ENCODE data around the gene ARMH4. TPM values are rescaled to one million over a fixed set of nuclear protein-coding genes. Genes with fewer than 3 reads are reported as not detected.

The ARMH4 gene, protein sequence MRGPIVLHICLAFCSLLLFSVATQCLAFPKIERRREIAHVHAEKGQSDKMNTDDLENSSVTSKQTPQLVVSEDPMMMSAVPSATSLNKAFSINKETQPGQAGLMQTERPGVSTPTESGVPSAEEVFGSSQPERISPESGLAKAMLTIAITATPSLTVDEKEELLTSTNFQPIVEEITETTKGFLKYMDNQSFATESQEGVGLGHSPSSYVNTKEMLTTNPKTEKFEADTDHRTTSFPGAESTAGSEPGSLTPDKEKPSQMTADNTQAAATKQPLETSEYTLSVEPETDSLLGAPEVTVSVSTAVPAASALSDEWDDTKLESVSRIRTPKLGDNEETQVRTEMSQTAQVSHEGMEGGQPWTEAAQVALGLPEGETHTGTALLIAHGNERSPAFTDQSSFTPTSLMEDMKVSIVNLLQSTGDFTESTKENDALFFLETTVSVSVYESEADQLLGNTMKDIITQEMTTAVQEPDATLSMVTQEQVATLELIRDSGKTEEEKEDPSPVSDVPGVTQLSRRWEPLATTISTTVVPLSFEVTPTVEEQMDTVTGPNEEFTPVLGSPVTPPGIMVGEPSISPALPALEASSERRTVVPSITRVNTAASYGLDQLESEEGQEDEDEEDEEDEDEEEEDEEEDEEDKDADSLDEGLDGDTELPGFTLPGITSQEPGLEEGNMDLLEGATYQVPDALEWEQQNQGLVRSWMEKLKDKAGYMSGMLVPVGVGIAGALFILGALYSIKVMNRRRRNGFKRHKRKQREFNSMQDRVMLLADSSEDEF
- 0.05 TPM in 1 of 2 replicates, not detected in the other for total RNA-seq

DNA sequence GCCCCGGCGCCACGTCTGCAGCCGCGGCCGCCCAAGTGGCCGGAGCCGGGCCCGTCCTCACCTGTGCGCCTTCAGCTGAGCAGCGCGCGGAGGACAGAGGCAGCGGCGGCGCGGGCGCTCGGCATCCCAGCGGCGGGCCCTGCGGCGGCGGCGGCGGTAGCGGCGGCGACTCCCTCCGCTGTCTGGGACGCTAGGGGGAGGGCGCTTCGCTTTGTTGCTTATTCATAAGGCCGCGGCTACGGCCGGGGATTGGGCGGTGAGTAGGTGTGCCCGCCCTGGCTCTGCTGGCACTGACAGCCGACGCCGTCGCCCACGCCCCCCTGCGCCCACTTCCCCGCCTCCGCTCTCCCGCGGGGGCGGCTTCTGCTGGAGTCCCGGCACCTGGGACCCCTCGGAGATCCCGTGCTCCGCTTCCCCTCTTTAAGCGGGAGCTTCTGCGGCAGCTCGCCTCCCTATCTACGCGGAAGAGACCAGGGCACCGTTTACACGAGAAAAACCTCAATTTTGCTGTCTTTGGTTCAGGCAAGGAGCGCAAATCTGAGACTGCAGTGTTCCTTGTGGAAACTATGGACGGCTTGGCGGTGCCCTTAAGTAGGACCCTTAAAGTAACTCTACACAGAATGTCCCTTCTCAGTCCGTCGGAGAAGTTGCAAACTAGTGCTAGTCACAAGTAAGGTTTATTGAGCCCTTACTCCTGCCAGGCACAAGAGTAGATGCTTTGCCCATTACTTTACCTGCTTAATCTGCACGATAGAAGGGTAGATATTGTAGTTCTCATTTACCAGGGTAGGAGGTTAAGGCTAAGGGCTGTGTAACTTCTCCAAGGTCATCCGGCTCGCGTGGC, at the start of gene ARMH4:
Gene ARMH4 (minus strand): TSS at position 200 of the 844 bp plus-strand sequence. CDS start 12,855 bp downstream, outside the sequence.
- intact Hi-C loops (cut with micrococcal nuclease): loop anchor here (1.0 to 5.0 kb wide), 7 partner anchors 14 to 885 kb away; partner anchors contain the start of genes AP5M1, EXOC5, KIAA0586 and NAA30

DNA sequence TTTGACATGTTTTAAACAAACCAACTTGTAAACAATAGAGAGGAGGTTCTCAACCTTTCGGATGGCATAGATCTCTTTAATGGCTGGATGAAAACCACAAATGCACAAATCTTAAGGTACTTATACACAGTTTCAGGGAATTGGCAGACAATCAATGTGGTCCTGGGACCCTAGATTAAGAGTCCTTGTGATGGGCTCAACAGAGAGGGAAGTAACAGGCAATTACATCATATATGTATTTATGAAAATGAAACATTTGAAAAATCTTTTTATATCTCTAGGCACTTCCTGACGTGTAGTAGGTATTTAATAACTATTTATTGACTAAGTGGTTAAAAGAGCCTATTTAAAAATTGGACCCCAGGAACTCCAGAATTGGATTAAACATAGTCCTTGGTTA, 48.8 kb upstream of the ARMH4 start:
- intact Hi-C loops (cut with micrococcal nuclease): loop anchor here (1.0 to 2.0 kb wide), 5 partner anchors 38 to 987 kb away; partner anchors contain the start of genes ARID4A, DAAM1, KIAA0586 and NAA30

DNA sequence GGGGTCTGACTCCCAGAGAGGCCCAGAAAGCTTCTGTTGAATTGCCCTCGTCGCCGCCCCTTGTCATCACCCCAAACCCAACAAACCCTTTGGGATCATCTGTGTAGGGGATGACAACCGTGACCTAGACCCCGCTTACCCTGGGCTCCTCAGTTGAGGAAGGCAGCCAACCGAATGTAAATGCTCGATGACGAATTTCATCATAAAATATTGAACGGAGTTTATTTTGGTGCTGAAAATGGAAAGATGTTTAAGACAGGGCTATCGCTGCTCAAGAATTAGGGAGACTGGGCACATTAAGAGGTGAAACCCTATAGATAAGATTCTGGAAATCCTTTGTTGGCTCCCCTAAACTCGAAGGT, 48.4 kb upstream of the ARMH4 start:
- intact Hi-C loops (cut with micrococcal nuclease): loop anchor here (1.0 to 2.0 kb wide), 5 partner anchors 39 to 988 kb away; partner anchors contain the start of genes ARID4A, DAAM1, KIAA0586 and NAA30

DNA sequence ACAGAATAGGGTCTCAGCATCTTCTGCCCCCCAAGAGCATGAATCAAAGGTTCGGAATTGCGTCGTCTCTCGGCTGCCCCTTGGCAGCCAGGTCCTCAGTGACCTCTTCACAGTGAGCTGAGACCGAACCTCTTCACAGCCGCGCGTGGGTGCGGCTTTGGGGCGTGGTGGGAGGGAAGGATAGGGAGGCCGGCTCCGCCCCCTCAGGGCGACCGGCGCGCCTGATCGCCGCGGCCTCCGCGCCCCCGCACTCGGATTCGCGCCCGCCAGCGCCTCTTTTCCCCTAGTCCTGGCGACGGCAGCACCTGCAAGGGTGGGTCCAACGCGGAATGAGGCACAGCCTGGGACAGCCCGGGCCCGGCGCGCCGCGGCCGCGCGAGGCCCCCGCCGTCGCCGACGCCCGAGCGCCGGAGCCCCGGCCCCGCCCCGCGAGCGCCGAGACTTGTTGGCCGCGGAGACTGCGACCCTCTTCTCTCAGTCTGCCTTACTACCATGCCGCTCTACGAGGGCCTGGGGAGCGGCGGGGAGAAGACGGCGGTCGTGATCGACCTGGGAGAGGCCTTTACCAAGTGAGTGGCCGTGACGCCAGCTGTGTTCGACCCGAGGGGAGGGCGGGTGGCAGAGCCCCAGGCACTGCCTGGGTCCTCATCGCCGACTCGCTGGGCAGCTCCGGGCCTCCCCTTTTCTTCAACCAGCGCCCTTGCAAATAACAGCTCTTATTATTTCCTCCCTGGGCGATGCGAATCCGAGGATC, 47.9 kb upstream of the ARMH4 start, which contains the start of gene ACTR10:
Gene ACTR10 (plus strand): TSS at position 424 of the 754 bp plus-strand sequence. CDS start 69 bp downstream, at position 493.
- intact Hi-C loops (cut with micrococcal nuclease): loop anchor here (1.0 to 2.0 kb wide), 11 partner anchors 33 to 1284 kb away; partner anchors contain the start of genes AP5M1, ARID4A, ARMH4 and DAAM1

DNA sequence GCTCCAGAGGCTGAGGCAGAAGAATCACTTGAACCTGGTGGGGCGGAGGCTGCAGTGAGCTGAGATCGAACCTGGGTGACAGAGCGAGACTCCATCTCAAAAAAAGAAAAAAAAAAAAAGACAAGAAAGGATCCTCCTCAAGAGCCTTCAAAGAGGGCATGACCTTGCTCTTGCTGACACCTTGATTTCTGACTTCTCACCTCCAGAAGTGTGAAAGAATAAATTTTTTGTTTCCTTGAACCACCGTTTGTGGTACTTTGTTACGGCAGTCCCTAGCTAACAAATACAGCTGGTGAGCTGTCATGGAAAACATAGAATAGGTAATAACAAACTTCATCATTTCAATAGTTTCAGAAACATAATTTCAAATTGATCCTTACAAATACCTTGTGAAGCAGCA, 46.1 kb upstream of the ARMH4 start:
- intact Hi-C loops (cut with micrococcal nuclease): loop anchor here (2.0 kb wide), 2 partner anchors 31 to 929 kb away; partner anchors contain the start of genes AP5M1 and EXOC5

DNA sequence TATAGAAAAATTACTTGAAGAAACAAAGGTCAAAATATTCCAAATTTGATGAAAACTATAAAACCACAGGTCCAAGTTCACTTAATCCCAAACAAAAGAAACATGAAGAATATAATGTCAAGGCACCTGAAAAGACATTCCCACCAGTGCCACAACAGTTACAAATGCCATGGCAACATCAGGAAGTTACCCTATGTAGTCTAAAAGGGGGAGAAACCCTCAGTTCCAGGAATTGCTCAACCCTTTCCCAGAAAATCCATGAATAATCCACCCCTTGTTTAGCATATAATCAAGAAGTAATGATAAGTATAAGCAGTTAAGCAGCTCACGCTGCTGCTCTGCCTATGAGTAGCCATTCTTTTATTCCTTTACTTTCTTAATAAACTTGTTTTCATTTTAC, 44.2 kb upstream of the ARMH4 start:
- intact Hi-C loops (cut with micrococcal nuclease): no loop called here

DNA sequence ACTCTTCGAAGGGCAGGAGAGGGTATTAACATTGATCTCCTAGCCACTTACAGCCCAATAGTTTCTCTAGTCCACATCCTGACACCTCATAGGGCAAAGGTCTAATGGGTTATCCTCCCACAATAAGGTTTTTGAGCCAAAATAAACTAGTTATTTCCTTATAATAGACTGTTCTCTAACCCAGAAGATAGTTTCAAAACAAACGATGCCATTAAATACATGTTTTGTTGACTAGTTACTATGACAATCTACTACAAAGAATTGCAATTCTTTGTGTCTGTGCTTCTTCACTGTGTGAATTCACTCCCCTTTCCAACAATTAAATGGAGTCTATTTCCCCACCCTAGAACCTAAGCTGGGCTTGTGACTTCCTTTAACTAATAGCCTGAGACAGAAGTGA, 41.5 kb upstream of the ARMH4 start:
- intact Hi-C loops (cut with micrococcal nuclease): no loop called here

DNA sequence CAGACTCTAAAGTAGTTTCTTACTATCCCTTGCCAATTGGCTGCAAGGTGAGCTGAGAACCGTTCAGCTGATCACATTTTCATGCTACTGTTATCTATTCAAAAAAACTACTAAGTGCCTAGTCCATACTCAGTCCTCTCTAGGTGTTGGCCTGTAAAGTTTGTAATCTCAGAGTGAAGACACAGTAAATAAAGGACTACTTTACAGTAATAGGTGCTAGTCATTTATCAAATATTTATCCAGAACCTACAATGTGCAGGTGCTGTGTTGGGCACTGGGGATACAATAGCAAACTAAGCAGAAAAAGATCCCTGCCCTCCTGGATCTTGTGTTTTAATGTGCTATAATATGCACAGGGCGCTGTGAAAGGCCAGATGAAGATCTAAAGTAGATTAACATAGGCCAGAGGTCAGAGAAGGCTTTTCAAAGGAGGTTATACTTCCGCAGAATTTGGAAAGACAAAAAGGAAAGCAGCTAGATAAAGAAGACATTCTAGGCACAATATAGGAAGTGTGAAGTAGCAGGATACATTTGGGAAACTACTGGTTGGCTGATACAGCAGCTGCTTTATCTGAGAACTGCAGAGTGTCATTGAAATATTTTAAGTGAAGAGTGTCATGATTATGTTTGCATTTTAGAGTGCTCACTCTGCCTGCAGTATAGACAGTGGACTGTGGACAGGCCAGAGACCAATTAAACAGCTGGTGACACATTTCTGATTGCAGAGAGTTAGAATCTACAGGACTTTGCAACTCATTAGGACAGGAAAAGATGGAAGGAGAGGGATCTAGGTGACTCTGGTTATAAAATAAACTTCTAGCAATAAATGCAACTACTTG, 40.0 kb upstream of the ARMH4 start:
- intact Hi-C loops (cut with micrococcal nuclease): no loop called here

DNA sequence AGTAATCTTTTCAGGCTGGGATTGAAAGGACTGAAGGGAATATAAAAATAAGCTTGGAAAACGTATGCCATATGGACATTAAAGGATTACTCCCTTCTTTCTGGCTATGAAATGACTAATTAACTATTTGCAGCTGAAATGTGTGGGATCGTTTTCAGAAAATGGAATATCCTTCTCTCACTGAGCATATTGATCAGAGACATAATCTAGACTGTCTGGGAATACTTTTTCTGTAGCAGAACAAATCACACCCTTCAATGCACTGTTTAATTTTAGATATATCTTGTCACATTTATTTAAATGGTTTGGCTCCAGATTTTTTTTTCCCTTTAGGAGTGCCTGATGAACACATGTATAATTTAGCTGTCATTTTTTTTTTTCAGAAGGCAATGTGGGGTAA, 37.2 kb upstream of the ARMH4 start:
- intact Hi-C loops (cut with micrococcal nuclease): no loop called here

DNA sequence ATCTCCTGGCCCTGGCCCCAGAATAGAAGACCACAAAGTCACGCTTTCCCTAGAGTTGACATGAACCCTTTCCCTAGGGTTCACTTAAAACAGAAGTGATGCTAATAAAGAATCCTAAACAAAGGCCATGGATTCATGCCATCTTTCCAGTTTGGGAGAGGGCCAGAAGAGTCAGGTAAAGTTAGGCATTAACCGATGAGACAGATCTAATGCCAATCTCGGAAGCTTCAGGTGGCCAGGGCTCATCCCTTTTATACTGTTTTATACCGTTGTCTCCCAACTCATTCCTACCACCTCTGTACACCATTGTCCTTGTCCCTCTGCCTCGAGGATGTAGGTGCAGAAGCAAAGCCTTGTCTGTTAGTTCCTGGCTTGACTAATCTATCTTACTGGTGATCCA, 25.1 kb upstream of the ARMH4 start:
- intact Hi-C loops (cut with micrococcal nuclease): no loop called here

DNA sequence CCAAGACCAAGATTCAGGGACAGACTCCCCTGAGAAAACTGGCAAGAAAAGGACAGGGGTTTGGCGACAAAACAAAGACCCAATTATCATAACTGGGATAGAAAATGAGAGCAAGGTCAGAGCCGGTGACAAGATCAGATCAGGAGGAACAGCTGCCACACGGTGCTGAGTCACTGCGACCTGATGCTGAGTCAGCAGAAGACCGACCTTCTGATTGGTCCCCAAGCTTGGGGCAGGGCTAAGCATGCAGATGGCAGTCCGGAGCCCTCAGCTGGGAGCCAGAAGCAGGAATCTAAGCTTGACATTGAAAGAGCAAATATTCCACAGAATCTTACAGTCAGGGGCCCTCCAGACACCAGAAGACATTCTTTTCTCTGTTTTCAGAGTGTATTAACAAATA, 19.1 kb upstream of the ARMH4 start:
- intact Hi-C loops (cut with micrococcal nuclease): no loop called here

DNA sequence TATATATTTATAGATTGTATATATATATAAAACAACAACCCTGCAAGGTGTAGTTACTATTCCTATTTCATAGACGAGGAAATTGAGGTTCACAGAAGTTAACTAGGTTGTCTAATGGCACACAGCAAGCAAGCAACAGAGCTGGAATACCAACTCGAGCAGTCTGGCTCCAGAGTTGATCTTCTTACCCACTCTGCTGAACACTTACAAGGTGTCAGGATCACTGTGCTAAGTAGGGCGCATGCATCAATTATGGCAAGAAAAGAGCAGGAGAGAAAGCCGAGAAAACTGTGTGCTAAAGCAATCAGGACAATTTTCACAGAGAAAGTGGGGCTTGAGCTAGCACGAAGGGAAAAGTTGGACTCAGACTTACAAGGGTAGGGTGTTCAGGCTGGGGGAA, 15.9 kb upstream of the ARMH4 start:
- intact Hi-C loops (cut with micrococcal nuclease): loop anchor here (2.0 kb wide), 1 partner anchor 31 kb away; no protein-coding TSS in a partner anchor

DNA sequence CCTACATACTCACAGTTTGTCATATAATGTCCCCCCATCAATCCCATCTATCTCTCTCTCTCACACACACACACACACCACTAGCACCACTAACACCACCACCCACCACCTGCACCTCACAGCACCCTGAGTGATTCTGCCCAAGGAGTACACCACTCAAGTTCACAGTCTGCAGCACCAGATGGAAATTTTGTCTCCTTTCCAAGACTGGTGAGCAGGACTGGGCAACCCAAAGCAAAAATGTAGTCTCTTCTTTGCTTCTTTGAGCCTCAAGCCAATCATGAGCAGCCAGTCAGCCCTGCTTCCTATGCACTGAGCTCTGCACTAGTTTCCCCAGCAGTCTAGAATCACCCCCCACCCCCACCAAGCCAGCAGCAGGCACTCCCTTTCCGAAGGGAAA, 15.0 kb upstream of the ARMH4 start:
- intact Hi-C loops (cut with micrococcal nuclease): loop anchor here (2.0 kb wide), 1 partner anchor 32 kb away; no protein-coding TSS in a partner anchor

DNA sequence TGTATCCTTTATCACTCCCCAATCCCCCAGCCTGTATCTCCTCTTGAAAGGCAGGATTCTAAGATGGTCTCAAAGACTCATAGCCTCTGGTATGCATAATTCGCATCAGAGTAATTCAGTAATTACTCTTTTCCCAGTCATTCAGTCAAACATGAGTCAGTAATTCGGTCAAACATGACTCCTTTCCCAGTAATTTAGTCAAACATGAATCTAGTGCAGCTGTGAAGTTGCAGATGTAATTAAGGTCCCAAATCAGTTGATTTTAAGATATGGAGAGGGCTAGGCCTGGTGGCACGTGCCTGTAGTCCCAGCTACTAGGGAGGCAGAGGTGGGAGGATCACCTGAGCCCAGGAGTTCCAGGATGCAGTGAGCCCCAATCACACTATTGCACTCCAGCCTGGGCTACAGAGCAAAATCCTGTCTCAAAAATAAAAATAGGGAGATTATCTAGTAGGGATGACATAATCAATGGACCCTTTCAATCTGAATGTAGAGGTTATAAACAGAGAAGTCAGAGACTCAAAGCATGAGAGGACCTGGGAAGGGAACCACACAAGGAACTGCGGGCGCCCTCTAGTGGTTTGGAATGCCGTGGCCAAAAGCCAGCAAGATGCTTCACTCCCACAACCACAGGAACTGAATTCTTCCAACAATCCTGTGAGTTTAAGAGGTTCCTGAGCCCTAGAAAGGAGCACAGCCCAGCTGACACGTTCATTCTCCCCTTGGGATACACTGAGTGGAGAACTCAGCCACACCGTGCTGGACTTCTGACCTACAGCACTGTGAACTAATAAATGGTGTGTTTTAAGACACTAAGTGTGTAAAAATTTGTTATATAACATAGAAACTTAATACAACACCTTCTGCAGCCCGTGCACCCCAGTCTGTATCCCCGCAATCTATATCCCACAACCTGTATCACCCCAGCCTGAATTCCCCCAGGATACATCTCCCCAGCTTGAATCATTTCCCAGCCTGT, 14.3 kb upstream of the ARMH4 start:
- intact Hi-C loops (cut with micrococcal nuclease): loop anchor here (1.0 to 2.0 kb wide), 3 partner anchors 14 to 58 kb away; partner anchors contain the start of gene ARMH4

DNA sequence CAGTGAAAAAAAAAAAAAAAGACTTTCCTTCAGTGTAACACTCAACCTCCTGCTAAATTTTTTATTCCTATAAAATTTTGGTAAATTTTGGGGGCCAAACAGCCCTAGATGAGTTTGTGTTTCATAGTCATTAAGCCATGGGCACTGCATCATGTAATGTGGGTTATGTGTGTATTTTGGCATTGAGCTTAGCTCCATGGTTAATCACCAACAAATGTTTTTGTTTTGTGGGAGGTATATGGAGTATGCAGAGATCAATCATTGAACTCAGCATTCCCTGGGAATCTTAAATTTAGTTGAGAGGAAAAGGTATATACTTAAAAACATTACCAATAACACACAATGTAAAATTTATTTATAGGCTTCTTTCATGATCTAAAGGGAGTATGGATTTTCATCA, 8.5 kb upstream of the ARMH4 start:
- intact Hi-C loops (cut with micrococcal nuclease): no loop called here

DNA sequence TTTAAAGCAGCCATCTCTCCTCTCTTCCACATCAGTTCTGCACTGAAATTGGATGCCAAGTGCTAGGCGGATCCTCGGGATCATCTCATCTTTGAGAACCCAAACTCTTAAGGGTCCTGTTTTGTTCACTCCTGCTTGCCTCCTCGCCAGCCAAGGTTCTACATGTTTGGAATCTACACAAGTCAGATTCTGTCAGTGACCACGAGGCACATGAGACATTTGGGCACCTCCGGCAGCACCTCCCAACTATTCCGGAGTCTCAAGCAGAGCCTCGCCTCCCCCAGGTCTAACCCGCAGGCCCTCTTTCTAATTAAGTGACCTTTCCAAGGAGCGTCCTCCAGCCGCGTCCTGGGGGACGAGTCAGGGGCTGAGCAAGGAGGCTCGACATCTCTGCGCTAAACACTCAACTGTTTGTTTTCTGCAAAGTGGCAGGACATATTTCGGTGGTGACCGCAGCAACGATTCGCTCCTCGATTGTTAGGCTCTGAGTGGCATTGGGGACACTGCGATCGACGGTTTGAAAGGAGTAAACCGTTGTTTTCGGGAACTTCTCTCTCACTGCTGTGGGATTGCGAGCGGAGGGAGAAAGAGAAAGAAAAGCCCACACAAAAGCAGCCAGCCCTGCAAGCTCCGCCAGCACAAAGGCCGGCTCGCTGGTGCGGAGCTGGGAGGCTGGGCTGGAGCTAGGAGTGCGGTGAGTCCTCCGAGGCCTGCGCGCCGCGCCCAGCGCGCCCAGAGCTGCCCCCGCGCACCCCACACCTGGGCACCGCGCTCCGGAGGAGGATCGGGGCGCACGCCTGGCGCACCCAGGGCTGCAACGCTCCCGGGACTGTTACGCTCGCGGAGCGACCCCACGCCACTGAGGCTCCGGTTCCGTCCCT, 640 bp downstream of the ARMH4 start:
- intact Hi-C loops (cut with micrococcal nuclease): loop anchor here (1.0 to 5.0 kb wide), 7 partner anchors 15 to 884 kb away; partner anchors contain the start of genes AP5M1, EXOC5, KIAA0586 and NAA30
